Suppressor macrophage treated with lipopolysaccharide for 4 hours (primary cell): Measurements from ENCODE around the gene PACRG.

Experiments used
- DNase-seq: peaks from one replicate; pipeline ENCODE4 v3.0.0-alpha.2; 2020

The PACRG gene

GRCh38 chr6:162871966-162872365 is 144.2 kb downstream of the PACRG start:
- DNase-seq = no peak

GRCh38 chr6:162873537-162873936 is 145.8 kb downstream of the PACRG start:
- no peak for DNase-seq

GRCh38 chr6:162875070-162875469 is 147.3 kb downstream of the PACRG start:
- no peak for DNase-seq

GRCh38 chr6:162882801-162883481 is 155.2 kb downstream of the PACRG start:
- no peak for DNase-seq

- DNase-seq = no peak
Measured at GRCh38 chr6:162887981-162888689, 160.4 kb downstream of the PACRG start.

- DNase-seq = no peak
Measured at GRCh38 chr6:162889303-162889702, 161.5 kb downstream of the PACRG start.

GRCh38 chr6:162898011-162898410 is 170.2 kb downstream of the PACRG start:
- no peak for DNase-seq

GRCh38 chr6:162899148-162899547 is 171.4 kb downstream of the PACRG start:
- DNase-seq = no peak

GRCh38 chr6:162900503-162900902 is 172.7 kb downstream of the PACRG start:
- no peak for DNase-seq

- DNase-seq = no peak
Measured at GRCh38 chr6:162904069-162904663, 176.4 kb downstream of the PACRG start.

GRCh38 chr6:162906479-162906878 is 178.7 kb downstream of the PACRG start:
- DNase-seq = no peak

GRCh38 chr6:162907876-162908481 is 180.2 kb downstream of the PACRG start:
- peak; percentile 67 for DNase-seq

- DNase-seq = no peak
Measured at GRCh38 chr6:162913206-162913605, 185.4 kb downstream of the PACRG start.

- DNase-seq = no peak
Measured at GRCh38 chr6:162917506-162917905, 189.7 kb downstream of the PACRG start.

GRCh38 chr6:162921062-162921461 is 193.3 kb downstream of the PACRG start:
- no peak for DNase-seq

GRCh38 chr6:162921510-162922040 is 193.8 kb downstream of the PACRG start:
- no peak for DNase-seq

GRCh38 chr6:162922563-162923166 is 194.9 kb downstream of the PACRG start:
- DNase-seq = no peak

- no peak for DNase-seq
Measured at GRCh38 chr6:162934844-162935243, 207.1 kb downstream of the PACRG start.

GRCh38 chr6:162940426-162940825 is 212.7 kb downstream of the PACRG start:
- DNase-seq = no peak

GRCh38 chr6:162941128-162941527 is 213.4 kb downstream of the PACRG start:
- no peak for DNase-seq

GRCh38 chr6:162942866-162943265 is 215.1 kb downstream of the PACRG start:
- DNase-seq = no peak

GRCh38 chr6:162943369-162943768 is 215.6 kb downstream of the PACRG start:
- DNase-seq = no peak

GRCh38 chr6:162951164-162951743 is 223.5 kb downstream of the PACRG start:
- no peak for DNase-seq
